MCF 10A (cell line): ENCODE measurements around the gene PCGF2. TPM values are rescaled to one million over a fixed set of nuclear protein-coding genes. Genes with fewer than 3 reads are reported as not detected.

Experiments
- BruUV-seq: library from RNA; stranded (reverse); fragments of 400-500 nt; replicated peaks from 2 replicates; lab custom pipeline; 2021; lab: Mats Ljungman, UMichigan
- CTCF ChIA-PET: fragments of 300-600 bp; sonication (Branson Sonifier 250); formaldehyde crosslinking; extraction: SDS; loops from one replicate; lab custom pipeline; 2021; ENCODE audit warnings: antibody characterized with exemption, inconsistent platforms; lab: Yijun Ruan, JAX
- POLR2A ChIA-PET: fragments of 300-600, 350-650 bp; sonication (Branson Sonifier 250); formaldehyde crosslinking; extraction: SDS; loops from one replicate; lab custom pipeline; 2020; ENCODE audit warnings: antibody characterized with exemption, inconsistent platforms; lab: Yijun Ruan, JAX
- DNase-seq: peaks from one replicate; pipeline ENCODE4 v3.0.0-alpha.2; 2018; ENCODE audit not compliant: unreplicated experiment
- H3K27ac Mint-ChIP-seq: one replicate; pipeline ENCODE4 v1.8.0; 2022; ENCODE audit warnings: mild to moderate bottlenecking, low read depth, mixed read lengths; ENCODE audit not compliant: unreplicated experiment
- H3K27me3 Mint-ChIP-seq: one replicate; pipeline ENCODE4 v1.8.0; 2022; ENCODE audit warnings: mixed read lengths; ENCODE audit not compliant: insufficient read depth, unreplicated experiment
- H3K36me3 Mint-ChIP-seq: one replicate; pipeline ENCODE4 v1.8.0; 2022; ENCODE audit warnings: mild to moderate bottlenecking, moderate library complexity, mixed read lengths; ENCODE audit not compliant: insufficient read depth, unreplicated experiment
- H3K4me1 Mint-ChIP-seq: one replicate; pipeline ENCODE4 v1.8.0; 2022; ENCODE audit warnings: mixed read lengths; ENCODE audit not compliant: insufficient read depth, unreplicated experiment
- H3K4me3 Mint-ChIP-seq: one replicate; pipeline ENCODE4 v1.8.0; 2022; ENCODE audit warnings: mild to moderate bottlenecking, moderate library complexity, mixed read lengths; ENCODE audit not compliant: unreplicated experiment
- H3K9me3 Mint-ChIP-seq: one replicate; pipeline ENCODE4 v1.8.0; 2022; ENCODE audit warnings: mixed read lengths; ENCODE audit not compliant: unreplicated experiment
- CTCF ChIP-seq: fragments of 200-600 bp; IDR thresholded peaks from one replicate; pipeline ENCODE4 v1.8.0; 2022; ENCODE audit warnings: antibody characterized with exemption, mild to moderate bottlenecking; ENCODE audit not compliant: unreplicated experiment
- intact Hi-C: fragments of 100-400 bp; cut with micrococcal nuclease; formaldehyde crosslinking; loops from 2 replicates; pipeline ENCODE4 v1.14.1; 2022
- total RNA-seq: library from RNA; stranded (reverse); gene quantifications from 2 replicates; pipeline ENCODE4 v1.2.3, GENCODE V29; 2022

The PCGF2 gene
- total RNA-seq, 1 experiment from 2014 or later, result 32.6 TPM

GRCh38 chr17:38717139-38717745 lies 30.9 kb downstream of the PCGF2 start:
- no TSS peak for BruUV-seq
- Mint-ChIP-seq H3K27ac (no peak overlapping the region), H3K4me3 (no peak overlapping the region), H3K4me1 (no peaks in the 10 kb centered on the region), H3K36me3 (peaks cover 24% of the 10 kb centered on the region), H3K9me3 (no peaks in the 10 kb centered on the region), H3K27me3 (no peaks in the 10 kb centered on the region)
- ChIA-PET POLR2A (interaction anchor here (1.4 to 1.5 kb wide), 2 partner anchors 9 to 10 kb away, joined by 3 to 7 read pairs; no protein-coding TSS in a partner anchor), CTCF (interaction anchor here (1.4 to 1.7 kb wide), 2 partner anchors 18 to 41 kb away, joined by 5 to 8 read pairs; no protein-coding TSS in a partner anchor)
- intact Hi-C loops, result no loop called here
- no peak for DNase-seq
- no peak for TF ChIP-seq CTCF

- TF ChIP-seq CTCF, result no peak
- ChIA-PET CTCF (interaction anchor here (1.7 kb wide), 1 partner anchor 19 kb away, joined by 8 read pairs; no protein-coding TSS in a partner anchor), POLR2A (interaction anchor here (0.5 to 1.6 kb wide), 3 partner anchors 11 to 13 kb away, joined by 3 to 5 read pairs (median 3); no protein-coding TSS in a partner anchor)
- intact Hi-C loops, result no loop called here
- H3K4me3 Mint-ChIP-seq, result no peak overlapping the region
- no peaks in the 10 kb centered on the region for H3K9me3 Mint-ChIP-seq
- no peaks in the 10 kb centered on the region for H3K4me1 Mint-ChIP-seq
- DNase-seq, result no peak
- no TSS peak for BruUV-seq
- H3K27me3 Mint-ChIP-seq, result no peaks in the 10 kb centered on the region
- peaks cover 28% of the 10 kb centered on the region for H3K36me3 Mint-ChIP-seq
- H3K27ac Mint-ChIP-seq, result no peak overlapping the region
Measured at GRCh38 chr17:38716368-38717005, 31.6 kb downstream of the PCGF2 start.

- Mint-ChIP-seq H3K4me3 (no peak overlapping the region), H3K9me3 (no peaks in the 10 kb centered on the region), H3K4me1 (no peaks in the 10 kb centered on the region), H3K27ac (no peak overlapping the region), H3K36me3 (peaks cover 39% of the 10 kb centered on the region), H3K27me3 (no peaks in the 10 kb centered on the region)
- CTCF ChIA-PET, result interaction anchor here (0.6 to 1.1 kb wide), 3 partner anchors 13 to 338 kb away, joined by 3 read pairs; no protein-coding TSS in a partner anchor
- intact Hi-C loops, result no loop called here
- DNase-seq, result no peak
- no peak for TF ChIP-seq CTCF
- no TSS peak for BruUV-seq
- POLR2A ChIA-PET, result interaction anchor here (0.5 to 1.6 kb wide), 4 partner anchors 9 to 138 kb away, joined by 3 to 5 read pairs (median 3); partner anchors contain the start of genes MLLT6 and RPL23
Measured at GRCh38 chr17:38715216-38715943, 32.8 kb downstream of the PCGF2 start.
